ENCODE measurements around the gene HSPH1. TPM values are rescaled to one million over a fixed set of nuclear protein-coding genes. Genes with fewer than 3 reads are reported as not detected.

Gene HSPH1
- total and polyA plus RNA-seq, 2 of the 8 experiments (the other 6 are each of a cell fraction or from before 2014, with no cell fraction given) = 14.2 to 145 TPM

DNA sequence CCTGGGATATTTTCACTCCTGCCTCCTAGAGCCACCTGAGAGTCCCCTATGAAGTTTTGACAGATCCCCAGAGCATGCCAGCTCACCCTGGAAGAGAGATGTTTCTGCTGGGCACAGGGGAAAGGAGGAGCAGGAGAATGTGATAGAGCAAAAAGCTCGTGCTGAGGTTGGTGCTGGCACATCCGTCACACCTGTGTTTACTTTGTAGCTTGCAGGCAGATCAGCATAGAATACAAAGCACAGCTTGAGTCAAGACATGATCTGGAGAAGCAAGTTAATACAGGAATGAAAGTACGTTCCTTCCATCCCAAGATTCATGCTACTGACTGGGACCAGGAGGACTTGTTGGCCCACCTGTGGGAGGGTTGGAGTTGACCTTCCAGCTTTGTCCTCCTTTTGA is 46.1 kb downstream of the HSPH1 start:
- no peaks in the 10 kb centered on the region for H3K9me3 ChIP-seq (ENCODE audit: insufficient read depth in 2 of 2, low read depth in 1 of 2, low read length in 1 of 2)
- CTCF ChIA-PET (ENCODE audit: partially characterized antibody) = interaction anchor here (1.2 to 2.6 kb wide), 2 partner anchors 10 to 69 kb away, joined by 3 to 13 read pairs; no protein-coding TSS in a partner anchor
- POLR2A ChIA-PET (ENCODE audit: partially characterized antibody) = no interaction called here
- no peak for TF ChIP-seq CHD2 (IDR thresholded peaks at IDR 0.05; ENCODE audit: low read length)
- no peak for TF ChIP-seq BACH1 (IDR thresholded peaks at IDR 0.05; ENCODE audit: low read length)
- no peak for TF ChIP-seq NANOG (IDR thresholded peaks at IDR 0.05; ENCODE audit: insufficient read depth, low read depth, low read length, poor library complexity, severe bottlenecking)

More for the DNA sequence above, 46.1 kb downstream of the HSPH1 start:
- H2BK120ac ChIP-seq (replicated peaks; ENCODE audit: low read depth, low read length) = no peak overlapping the region
- no peak overlapping the region for H4K91ac ChIP-seq (replicated peaks; ENCODE audit: insufficient read length, low read length)
- no peak overlapping the region for H3K9ac ChIP-seq (replicated peaks in 1 of 4; ENCODE audit: extremely low read depth in 1 of 4, low read depth in 3 of 4, low read length in 3 of 4)
- H2BK12ac ChIP-seq (ENCODE audit: low read depth, low read length) = no peak overlapping the region
- H3K4me1 ChIP-seq (replicated peaks in 1 of 4; ENCODE audit: control insufficient read depth in 3 of 4, insufficient read depth in 4 of 4, low read length in 3 of 4) = 0 out of 7 replicates have a peak, but pooled peaks cover 0 to 4% (median under 1%) of the 10 kb centered on the region in 4 experiments
- H3K18ac ChIP-seq (ENCODE audit: extremely low read depth, low read length) = no peak overlapping the region
- H4K20me1 ChIP-seq (replicated peaks in 1 of 2; ENCODE audit: control insufficient read depth in 1 of 2, insufficient read depth in 2 of 2, low read length in 2 of 2) = no peaks in the 10 kb centered on the region
- no peak overlapping the region for H2AK5ac ChIP-seq (ENCODE audit: low read depth, low read length)
- H3K4ac ChIP-seq (replicated peaks; ENCODE audit: insufficient read length, low read depth, low read length) = no peak overlapping the region
- H2BK5ac ChIP-seq (ENCODE audit: low read depth, low read length) = no peak overlapping the region
- H3K79me2 ChIP-seq (ENCODE audit: control insufficient read depth in 1 of 2, insufficient read depth in 2 of 2, low read length in 2 of 2) = no peaks in the 10 kb centered on the region
- no peak overlapping the region for H3K14ac ChIP-seq (ENCODE audit: insufficient read length)
- H3K23ac ChIP-seq (ENCODE audit: insufficient read length) = no peak overlapping the region
- no peak overlapping the region for H4K5ac ChIP-seq (ENCODE audit: insufficient read length, low read depth, low read length)
- no peaks in the 10 kb centered on the region for H3K36me3 ChIP-seq (ENCODE audit: control insufficient read depth in 2 of 4, insufficient read depth in 4 of 4, low read length in 3 of 4)
- H2BK20ac ChIP-seq (ENCODE audit: low read length) = no peak overlapping the region
- no peaks in the 10 kb centered on the region for H3K79me1 ChIP-seq (ENCODE audit: low read depth, low read length)
- H2AFZ ChIP-seq (ENCODE audit: low read length) = no peak overlapping the region
- no peak overlapping the region for H3K27ac ChIP-seq (ENCODE audit: low read depth, low read length)
- H3K4me3 ChIP-seq (ENCODE audit: extremely low read depth in 1 of 4, insufficient read depth in 2 of 4, low read depth in 3 of 4, low read length in 4 of 4) = no peak overlapping the region
- no peak for DNase-seq (ENCODE audit: low read depth in 1 of 2, low spot score in 2 of 2)
- H2BK15ac ChIP-seq (ENCODE audit: low read length) = no peak overlapping the region
- no peaks in the 10 kb centered on the region; a peak in 1 of 7 replicates for H3K27me3 ChIP-seq (replicated peaks in 1 of 4; ENCODE audit: control insufficient read depth in 3 of 4, extremely low read depth in 1 of 4, insufficient read depth in 3 of 4, low read length in 3 of 4)
- no peak overlapping the region for H4K8ac ChIP-seq (ENCODE audit: extremely low read depth, insufficient read depth, low read length)
- 85% methylated on average over 3 of the region's 3 CpGs; no CpG with 5 or more reads in 1 of the 2 experiments for WGBS, 2 experiments (ENCODE audit: extremely low coverage in 1 of 2, insufficient coverage in 1 of 2, insufficient read length in 1 of 2, insufficient replicate concordance in 2 of 2, low coverage in 1 of 2, low lambda C conversion rate in 2 of 2, missing lambda C conversion rate in 1 of 2)
- H3K4me2 ChIP-seq (ENCODE audit: insufficient read depth in 1 of 2, low read depth in 2 of 2, low read length in 2 of 2) = no peak overlapping the region
- no peaks in the 10 kb centered on the region for H3K23me2 ChIP-seq (ENCODE audit: low read depth, low read length)
- H3K56ac ChIP-seq (replicated peaks; ENCODE audit: insufficient read length, low read depth, low read length) = no peak overlapping the region
- FAIRE-seq = no peak

Measured in H1 (cell line).